ENCODE results near the gene QRFP. TPM values are rescaled to one million over a fixed set of nuclear protein-coding genes. Genes with fewer than 3 reads are reported as not detected.
"Not testable (repeated sequence)": the region's sequence is repeated elsewhere in the genome, so short reads cannot be mapped to it uniquely, and the experiment has no call there.

Gene QRFP
- polyA plus RNA-seq, 1 donor from 2014 or later: not detected

- no peaks in the 10 kb centered on the region for H3K27me3 ChIP-seq (ENCODE audit: insufficient read depth, low read depth, low read length)
- H3K9me2 ChIP-seq (ENCODE audit: insufficient read depth, low read length): no peaks in the 10 kb centered on the region
- H3K36me3 ChIP-seq (ENCODE audit: insufficient read depth, low read length): peaks cover 4% of the 10 kb centered on the region
- peaks cover 52% of the 10 kb centered on the region for H3K79me2 ChIP-seq (replicated peaks; ENCODE audit: insufficient read depth, low read length)
- no peak overlapping the region for H2AFZ ChIP-seq (ENCODE audit: low read depth, low read length)
- TF ChIP-seq RAD21 (conservative IDR thresholded peaks at IDR 0.05): no peak
- no peak for TF ChIP-seq SMC3 (conservative IDR thresholded peaks at IDR 0.05; ENCODE audit: poor library complexity)
- TF ChIP-seq CTCF (IDR thresholded peaks at IDR 0.05; ENCODE audit: poor library complexity, severe bottlenecking): no peak
- TF ChIP-seq EZH2 (IDR thresholded peaks at IDR 0.05; ENCODE audit: borderline replicate concordance, insufficient read depth, low read length, poor library complexity, severe bottlenecking): no peak
- no peak for TF ChIP-seq REST (IDR thresholded peaks at IDR 0.05; ENCODE audit: borderline replicate concordance)
- TF ChIP-seq EP300 (conservative IDR thresholded peaks at IDR 0.05; ENCODE audit: poor library complexity, severe bottlenecking): no peak
- no peak for TF ChIP-seq TAF1 (IDR thresholded peaks at IDR 0.05; ENCODE audit: low read depth)
- TF ChIP-seq MXI1 (conservative IDR thresholded peaks at IDR 0.05; ENCODE audit: poor library complexity, severe bottlenecking): no peak
- no peak for TF ChIP-seq POLR2AphosphoS5 (IDR thresholded peaks at IDR 0.05)
- H3K27ac ChIP-seq (ENCODE audit: low read length): no peak overlapping the region
- H3K4me2 ChIP-seq (ENCODE audit: low read length): no peak overlapping the region
- peaks cover 4% of the 10 kb centered on the region for H4K20me1 ChIP-seq (ENCODE audit: insufficient read depth)
- no peak overlapping the region for H3K4me3 ChIP-seq (ENCODE audit: low read length)
- no peak overlapping the region for H3K9ac ChIP-seq (ENCODE audit: low read length)
- H3K9me3 ChIP-seq (ENCODE audit: low read length): no peaks in the 10 kb centered on the region
- H3F3A ChIP-seq (ENCODE audit: insufficient read depth, low read length, poor library complexity, severe bottlenecking): no peaks in the 10 kb centered on the region
Measured at GRCh38 chr9:130852801-130853200, 43.8 kb downstream of the QRFP start.

GRCh38 chr9:130849356-130849755 lies 47.3 kb downstream of the QRFP start:
- Histone ChIP-seq H3K9me3 (ENCODE audit: low read length) (no peaks in the 10 kb centered on the region), H3F3A (ENCODE audit: insufficient read depth, low read length, poor library complexity, severe bottlenecking) (no peaks in the 10 kb centered on the region), H3K79me2 (replicated peaks; ENCODE audit: insufficient read depth, low read length) (peaks cover 77% of the 10 kb centered on the region), H4K20me1 (ENCODE audit: insufficient read depth) (peaks cover 4% of the 10 kb centered on the region), H3K9ac (ENCODE audit: low read length) (no peak overlapping the region), H3K27me3 (ENCODE audit: insufficient read depth, low read depth, low read length) (no peaks in the 10 kb centered on the region), H3K9me2 (ENCODE audit: insufficient read depth, low read length) (no peaks in the 10 kb centered on the region), H3K4me2 (ENCODE audit: low read length) (no peak overlapping the region), H2AFZ (ENCODE audit: low read depth, low read length) (no peak overlapping the region), H3K4me3 (ENCODE audit: low read length) (no peak overlapping the region), H3K36me3 (ENCODE audit: insufficient read depth, low read length) (no peaks in the 10 kb centered on the region), H3K27ac (ENCODE audit: low read length) (no peak overlapping the region)
- TF ChIP-seq REST (IDR thresholded peaks at IDR 0.05; ENCODE audit: borderline replicate concordance): no peak
- no peak for TF ChIP-seq POLR2AphosphoS5 (IDR thresholded peaks at IDR 0.05)
- TF ChIP-seq TAF1 (IDR thresholded peaks at IDR 0.05; ENCODE audit: low read depth): no peak
- no peak for TF ChIP-seq EZH2 (IDR thresholded peaks at IDR 0.05; ENCODE audit: borderline replicate concordance, insufficient read depth, low read length, poor library complexity, severe bottlenecking)
- no peak for TF ChIP-seq CTCF (IDR thresholded peaks at IDR 0.05; ENCODE audit: poor library complexity, severe bottlenecking)
- no peak for TF ChIP-seq MXI1 (conservative IDR thresholded peaks at IDR 0.05; ENCODE audit: poor library complexity, severe bottlenecking)
- no peak for TF ChIP-seq RAD21 (conservative IDR thresholded peaks at IDR 0.05)
- TF ChIP-seq SMC3 (conservative IDR thresholded peaks at IDR 0.05; ENCODE audit: poor library complexity): no peak
- no peak for TF ChIP-seq EP300 (conservative IDR thresholded peaks at IDR 0.05; ENCODE audit: poor library complexity, severe bottlenecking)

GRCh38 chr9:130848514-130848913 lies 48.1 kb downstream of the QRFP start:
- not testable (repeated sequence) for H3K9me3 ChIP-seq (ENCODE audit: low read length); H3K27me3 ChIP-seq (ENCODE audit: insufficient read depth, low read depth, low read length); H3K4me3 ChIP-seq (ENCODE audit: low read length); H3K9ac ChIP-seq (ENCODE audit: low read length); H4K20me1 ChIP-seq (ENCODE audit: insufficient read depth); H3F3A ChIP-seq (ENCODE audit: insufficient read depth, low read length, poor library complexity, severe bottlenecking); H3K9me2 ChIP-seq (ENCODE audit: insufficient read depth, low read length); H3K4me2 ChIP-seq (ENCODE audit: low read length); H3K36me3 ChIP-seq (ENCODE audit: insufficient read depth, low read length); H2AFZ ChIP-seq (ENCODE audit: low read depth, low read length); H3K27ac ChIP-seq (ENCODE audit: low read length)
- peaks cover 86% of the 10 kb centered on the region for H3K79me2 ChIP-seq (replicated peaks; ENCODE audit: insufficient read depth, low read length)

All from neural cell (in vitro differentiated cells).